Keratinocyte (primary cell): ENCODE results near the gene MIX23. TPM values are rescaled to one million over a fixed set of nuclear protein-coding genes. Genes with fewer than 3 reads are reported as not detected.

Experiments used
- DNase-seq: peaks from one replicate; pipeline ENCODE4 v3.0.0-alpha.2; 2011; ENCODE audit warnings: low read depth, missing footprints, low spot score
- FAIRE-seq: peaks from 2 replicates; lab custom pipeline; 2011; peaks lifted over from hg19 to GRCh38; lab: Jason Lieb, UNC
- H2AFZ ChIP-seq: 2 replicates; pipeline ENCODE4 v1.6.0; 2012; ENCODE audit warnings: low read length, control low read depth, inconsistent platforms; ENCODE audit not compliant: control insufficient read depth
- H3K27ac ChIP-seq: 2 replicates; pipeline ENCODE4 v1.5.1; 2011; ENCODE audit warnings: low read length; ENCODE audit not compliant: control insufficient read depth, insufficient read depth
- H3K27me3 ChIP-seq: 3 replicates; pipeline ENCODE4 v1.6.0; 2011; ENCODE audit warnings: low read length; ENCODE audit not compliant: control insufficient read depth, insufficient read depth; ENCODE audit errors: extremely low read depth
- H3K36me3 ChIP-seq, 2 experiments: 2 replicates in 1 of 2; 3 replicates in 1 of 2; pipeline ENCODE4 v1.5.1; 2011; ENCODE audit warnings: low read length in 2 of 2, mild to moderate bottlenecking in 1 of 2; ENCODE audit not compliant: control insufficient read depth in 2 of 2, insufficient read depth in 2 of 2; ENCODE audit errors: extremely low read depth in 1 of 2
- H3K4me1 ChIP-seq: 3 replicates; pipeline ENCODE4 v1.5.1; 2011; ENCODE audit warnings: low read length; ENCODE audit not compliant: control insufficient read depth, insufficient read depth; ENCODE audit errors: extremely low read depth
- H3K4me2 ChIP-seq: 3 replicates; pipeline ENCODE4 v1.6.0; 2011; ENCODE audit warnings: low read depth, low read length; ENCODE audit not compliant: control insufficient read depth, insufficient read depth; ENCODE audit errors: extremely low read depth
- H3K4me3 ChIP-seq, 3 experiments: fragments of 200-600 bp in 1 of 3; sonication (generic) in 1 of 3; 2 replicates in 2 of 3; 3 replicates in 1 of 3; pipeline ENCODE4 v1.5.1; 2011 to 2016; ENCODE audit warnings: low read length in 3 of 3, mild to moderate bottlenecking in 3 of 3, control low read depth in 2 of 3, inconsistent platforms in 1 of 3, low read depth in 1 of 3, mixed read lengths in 1 of 3, mixed run types in 1 of 3, moderate library complexity in 1 of 3; ENCODE audit not compliant: control insufficient read depth in 2 of 3, insufficient read depth in 2 of 3; ENCODE audit errors: extremely low read depth in 1 of 3
- H3K79me2 ChIP-seq: 2 replicates; pipeline ENCODE4 v1.6.0; 2012; ENCODE audit warnings: low read length; ENCODE audit not compliant: control insufficient read depth, insufficient read depth
- H3K9ac ChIP-seq: 3 replicates; pipeline ENCODE4 v1.6.0; 2011; ENCODE audit warnings: low read length; ENCODE audit not compliant: control insufficient read depth, insufficient read depth; ENCODE audit errors: extremely low read depth
- H3K9me1 ChIP-seq: 3 replicates; pipeline ENCODE4 v1.6.0; 2011; ENCODE audit warnings: low read length; ENCODE audit not compliant: control insufficient read depth, insufficient read depth; ENCODE audit errors: extremely low read depth
- H3K9me3 ChIP-seq: 2 replicates; pipeline ENCODE4 v1.5.1; 2012; ENCODE audit warnings: low read depth, low read length; ENCODE audit not compliant: control insufficient read depth
- H4K20me1 ChIP-seq: 3 replicates; pipeline ENCODE4 v1.6.0; 2011; ENCODE audit warnings: low read length; ENCODE audit not compliant: control insufficient read depth, insufficient read depth; ENCODE audit errors: extremely low read depth
- CTCF ChIP-seq, 3 experiments: IDR thresholded peaks in 1 of 3; conservative IDR thresholded peaks in 1 of 3; optimal IDR thresholded peaks in 1 of 3; 2 replicates in 2 of 3; 3 replicates in 1 of 3; pipeline versions ENCODE3 to v1.5.1; 2011; ENCODE audit warnings: low read length in 3 of 3, mild to moderate bottlenecking in 3 of 3, moderate library complexity in 2 of 3, control low read depth in 1 of 3, inconsistent platforms in 1 of 3; ENCODE audit not compliant: insufficient read depth in 2 of 3; ENCODE audit errors: extremely low read depth in 1 of 3
- EZH2 ChIP-seq: IDR thresholded peaks from one replicate; pipeline ENCODE4 v1.6.1; 2012; ENCODE audit warnings: inconsistent platforms, mild to moderate bottlenecking, low read length, moderate library complexity
- dilution Hi-C: fragments of 300-500 bp; cut with MboI; formaldehyde crosslinking; loops from one replicate; pipeline ENCODE4 v1.7.0; 2020; ENCODE audit warnings: low sequenced_read_pairs; ENCODE audit not compliant: extremely low pct_ligation_motif_present
- polyA plus RNA-seq, 5 experiments: library from polyadenylated mRNA; depleted of rRNA in 3 of 5; stranded (reverse) in 3 of 5; stranded (forward) in 1 of 5; unstranded in 1 of 5; fragments of >200 nt; gene quantifications; 1 replicate in 1 of 5; 2 replicates in 3 of 5; 3 replicates in 1 of 5; pipeline versions ENCODE4 v1.2.1 to v1.2.3, GENCODE V29; 2011 to 2012; ENCODE audit warnings: missing spikeins in 2 of 5, low read depth in 1 of 5, low replicate concordance in 1 of 5

Gene MIX23
- polyA plus RNA-seq, 1 donor (not counting 4 experiments of a cell fraction or from before 2014, with no cell fraction given): 36.5 TPM

- dilution Hi-C loops: no loop called here
- no peak for FAIRE-seq
Observed at GRCh38 chr3:122364490-122364889, 18.5 kb downstream of the MIX23 start.

GRCh38 chr3:122362026-122362425 lies 21.0 kb downstream of the MIX23 start:
- peaks cover 13 to 33% of the 10 kb centered on the region in 2 experiments for H3K36me3 ChIP-seq
- no peak overlapping the region for H3K4me2 ChIP-seq
- no peak for DNase-seq
- no peaks in the 10 kb centered on the region for H4K20me1 ChIP-seq
- no peaks in the 10 kb centered on the region for H3K79me2 ChIP-seq
- no peak overlapping the region for H3K9ac ChIP-seq
- H3K4me1 ChIP-seq: no peaks in the 10 kb centered on the region
- H2AFZ ChIP-seq: no peak overlapping the region
- no peaks in the 10 kb centered on the region for H3K9me3 ChIP-seq
- no peaks in the 10 kb centered on the region for H3K9me1 ChIP-seq
- H3K4me3 ChIP-seq: no peak overlapping the region
- dilution Hi-C loops: no loop called here
- FAIRE-seq: no peak
- no peaks in the 10 kb centered on the region for H3K27me3 ChIP-seq
- TF ChIP-seq EZH2 (no peak), CTCF (optimal IDR thresholded peaks at IDR 0.05 in 1 of 3, IDR thresholded peaks at IDR 0.05 in 1 of 3, conservative IDR thresholded peaks at IDR 0.05 in 1 of 3; ENCODE audit: extremely low read depth in 1 of 3, insufficient read depth in 2 of 3, low read length in 3 of 3) (no peak)
- no peak overlapping the region for H3K27ac ChIP-seq

More at GRCh38 chr3:122364490-122364889, 18.5 kb downstream of the MIX23 start:
- Histone ChIP-seq H3K27ac (no peak overlapping the region), H3K9ac (no peak overlapping the region), H3K79me2 (no peaks in the 10 kb centered on the region), H3K4me3 (no peak overlapping the region), H3K9me3 (no peaks in the 10 kb centered on the region), H3K9me1 (no peaks in the 10 kb centered on the region), H4K20me1 (no peaks in the 10 kb centered on the region), H3K27me3 (no peaks in the 10 kb centered on the region), H2AFZ (no peak overlapping the region), H3K36me3 (peaks cover 9 to 25% of the 10 kb centered on the region in 2 experiments), H3K4me2 (no peak overlapping the region), H3K4me1 (no peaks in the 10 kb centered on the region)
- DNase-seq: no peak
- TF ChIP-seq CTCF (optimal IDR thresholded peaks at IDR 0.05 in 1 of 3, IDR thresholded peaks at IDR 0.05 in 1 of 3, conservative IDR thresholded peaks at IDR 0.05 in 1 of 3; ENCODE audit: extremely low read depth in 1 of 3, insufficient read depth in 2 of 3, low read length in 3 of 3): no peak
